ENCODE measurements around the gene VSIR. TPM values are rescaled to one million over a fixed set of nuclear protein-coding genes. Genes with fewer than 3 reads are reported as not detected.

VSIR gene
- total and polyA plus RNA-seq, 9 of the 15 experiments (the other 6 are each of a cell fraction or from before 2014, with no cell fraction given): 0.14 to 20.5 (median 9.3) TPM

- no peak for TF ChIP-seq ZNF696 (CRISPR knock-in tag; conservative IDR thresholded peaks at IDR 0.05)
- peak in 1 of 2 experiments; percentile 38; a peak in 1 of 4 replicates for TF ChIP-seq TEAD1 (CRISPR knock-in tag; IDR thresholded peaks at IDR 0.05)
- no peak for TF ChIP-seq PCBP2 (IDR thresholded peaks at IDR 0.05; ENCODE audit: low read depth, low read length, poor library complexity, severe bottlenecking)
- TF ChIP-seq BCL6 (CRISPR knock-in tag; IDR thresholded peaks at IDR 0.05): peak; percentile 11; the same call in 1 of the 2 replicates
- 0 out of 2 replicates have a peak, but pooled peaks have one; percentile 30 for TF ChIP-seq NFE2 (IDR thresholded peaks at IDR 0.05; ENCODE audit: low read depth)
- TF ChIP-seq RBBP5 (IDR thresholded peaks at IDR 0.05; ENCODE audit: borderline replicate concordance, insufficient read depth, low read length, poor library complexity, severe bottlenecking): no peak
- no peak for TF ChIP-seq XRCC3 (IDR thresholded peaks at IDR 0.05)
- TF ChIP-seq SAFB2 (IDR thresholded peaks at IDR 0.05; ENCODE audit: borderline replicate concordance, low read depth, low read length, severe bottlenecking): no peak
- TF ChIP-seq ARID1B (IDR thresholded peaks at IDR 0.05): peak; percentile 96
- no peak for TF ChIP-seq CREBBP (IDR thresholded peaks at IDR 0.05; ENCODE audit: low read depth, low read length)
- TF ChIP-seq HDAC8 (tag; IDR thresholded peaks at IDR 0.05): no peak
- no peak for TF ChIP-seq ZC3H11A (IDR thresholded peaks at IDR 0.05; ENCODE audit: low read depth, low read length)
- no peak for TF ChIP-seq ZNF384 (IDR thresholded peaks at IDR 0.05; ENCODE audit: low read depth, low read length)
- TF ChIP-seq E2F8 (IDR thresholded peaks at IDR 0.05; ENCODE audit: low read depth, partially characterized antibody): no peak
- TF ChIP-seq CREB1 (IDR thresholded peaks at IDR 0.05): no peak; the same call in 1 of the 2 replicates
- TF ChIP-seq CREB1 (CRISPR knock-in tag; IDR thresholded peaks at IDR 0.05): no peak
- no peak for TF ChIP-seq KLF10 (CRISPR knock-in tag; IDR thresholded peaks at IDR 0.05)
- TF ChIP-seq JUNB (CRISPR knock-in tag; conservative IDR thresholded peaks at IDR 0.05): no peak
- no peak for TF ChIP-seq CBX5 (IDR thresholded peaks at IDR 0.05; ENCODE audit: borderline replicate concordance, low read depth)
- TF ChIP-seq, protein P1, sequence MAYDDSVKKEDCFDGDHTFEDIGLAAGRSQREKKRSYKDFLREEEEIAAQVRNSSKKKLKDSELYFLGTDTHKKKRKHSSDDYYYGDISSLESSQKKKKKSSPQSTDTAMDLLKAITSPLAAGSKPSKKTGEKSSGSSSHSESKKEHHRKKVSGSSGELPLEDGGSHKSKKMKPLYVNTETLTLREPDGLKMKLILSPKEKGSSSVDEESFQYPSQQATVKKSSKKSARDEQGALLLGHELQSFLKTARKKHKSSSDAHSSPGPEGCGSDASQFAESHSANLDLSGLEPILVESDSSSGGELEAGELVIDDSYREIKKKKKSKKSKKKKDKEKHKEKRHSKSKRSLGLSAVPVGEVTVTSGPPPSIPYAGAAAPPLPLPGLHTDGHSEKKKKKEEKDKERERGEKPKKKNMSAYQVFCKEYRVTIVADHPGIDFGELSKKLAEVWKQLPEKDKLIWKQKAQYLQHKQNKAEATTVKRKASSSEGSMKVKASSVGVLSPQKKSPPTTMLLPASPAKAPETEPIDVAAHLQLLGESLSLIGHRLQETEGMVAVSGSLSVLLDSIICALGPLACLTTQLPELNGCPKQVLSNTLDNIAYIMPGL (CRISPR knock-in tag; IDR thresholded peaks at IDR 0.05): no peak
- TF ChIP-seq NR4A1 (CRISPR knock-in tag; IDR thresholded peaks at IDR 0.05): 0 out of 2 replicates have a peak, but pooled peaks have one; percentile 49
- peak; percentile 74; the same call in 1 of the 2 replicates for TF ChIP-seq NR4A1 (tag; IDR thresholded peaks at IDR 0.05)
- TF ChIP-seq JUN (IDR thresholded peaks at IDR 0.05; ENCODE audit: borderline replicate concordance, low read depth, low read length): peak; percentile 60
- TF ChIP-seq JUN (CRISPR knock-in tag; IDR thresholded peaks at IDR 0.05; ENCODE audit: borderline replicate concordance): no peak
Measured at GRCh38 chr10:71797533-71798307, 24.4 kb upstream of the VSIR start (continued).
